Muscle of arm (tissue), 12 donors: ENCODE data around the gene RTN4RL1. TPM values are rescaled to one million over a fixed set of nuclear protein-coding genes. Genes with fewer than 3 reads are reported as not detected.

ENCODE experiments used
- DNase-seq: peaks from one replicate; pipeline ENCODE4 v3.0.0-alpha.2; 2013
- polyA plus RNA-seq, 12 donors: library from polyadenylated mRNA; unstranded; fragments of 120-200 nt; gene quantifications; one replicate each; pipeline ENCODE4 v1.2.1, GENCODE V29; 2013; ENCODE audit not compliant: insufficient read length in 12 of 12

The RTN4RL1 gene
- polyA plus RNA-seq, 12 donors, result 0.62 to 2.2 (median 1.2) TPM; not detected in 2

- DNase-seq, result no peak
These were observed 105.9 kb downstream of the RTN4RL1 start for GRCh38 chr17:1919201-1919600.

DNA sequence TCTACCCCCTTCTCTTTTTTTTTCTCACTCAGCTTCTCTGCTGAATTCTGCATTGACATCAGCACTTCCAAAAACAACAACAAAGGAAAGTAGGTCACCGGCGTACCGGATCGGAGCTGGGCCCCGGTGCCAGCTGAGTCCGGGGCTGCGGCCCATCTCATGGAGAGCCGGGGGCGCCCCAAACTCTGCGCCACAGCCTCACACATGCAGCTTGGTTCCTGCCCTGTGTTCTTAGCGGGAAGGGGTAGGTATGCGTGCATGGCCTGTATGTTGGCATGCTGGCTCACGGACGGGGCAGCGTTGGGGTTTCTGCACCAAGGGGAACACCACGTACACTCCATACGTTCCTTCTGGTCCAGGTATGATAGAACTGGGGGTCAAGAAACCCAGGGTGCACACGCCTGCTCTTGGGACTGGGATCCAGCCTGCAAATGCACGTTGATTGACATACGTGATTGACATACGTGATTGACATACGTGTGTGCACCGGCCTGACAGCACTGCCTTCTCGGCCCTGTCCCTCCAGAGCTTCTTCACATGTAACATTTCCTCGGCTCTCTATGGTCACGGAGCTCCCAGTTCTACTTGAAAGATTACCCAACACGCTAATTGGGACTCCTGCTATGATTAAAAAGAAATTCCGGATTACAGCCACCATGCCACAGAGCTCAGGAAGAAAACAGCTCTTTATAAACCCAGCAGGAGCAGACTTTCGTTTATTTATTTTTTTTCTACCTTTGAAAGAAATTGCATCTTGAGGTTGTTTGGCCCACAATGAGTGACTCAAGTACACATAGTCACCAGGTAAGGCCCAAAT, 106.6 kb downstream of the RTN4RL1 start:
- no peak for DNase-seq

GRCh38 chr17:1916963-1917715, 108.0 kb downstream of the RTN4RL1 start:
- no peak for DNase-seq

- no peak for DNase-seq
These were observed 108.8 kb downstream of the RTN4RL1 start for GRCh38 chr17:1916316-1916715.

GRCh38 chr17:1915889-1916288, 109.2 kb downstream of the RTN4RL1 start:
- DNase-seq, result no peak

- no peak for DNase-seq
These were observed 110.5 kb downstream of the RTN4RL1 start for GRCh38 chr17:1914661-1915083.

DNA sequence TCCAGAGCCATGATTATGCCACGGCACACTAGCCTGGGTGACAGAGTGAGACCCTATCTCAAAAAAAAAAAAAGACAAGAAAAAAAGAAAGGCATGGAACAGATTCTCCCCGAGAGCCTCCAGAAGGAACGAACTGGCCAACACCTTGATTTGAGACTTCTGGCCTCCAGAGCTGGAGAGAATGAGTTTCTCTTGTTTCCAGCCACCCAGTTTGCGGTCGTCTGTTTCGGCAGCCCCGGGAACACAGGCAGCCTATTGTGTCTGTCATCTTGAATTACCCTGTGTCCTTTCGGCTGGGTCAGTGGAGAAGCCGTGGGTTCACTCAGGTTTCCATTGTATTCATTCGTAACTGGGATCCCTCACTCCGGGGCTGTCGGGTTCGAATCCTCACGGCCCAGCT, 111.4 kb downstream of the RTN4RL1 start:
- no peak for DNase-seq

DNA sequence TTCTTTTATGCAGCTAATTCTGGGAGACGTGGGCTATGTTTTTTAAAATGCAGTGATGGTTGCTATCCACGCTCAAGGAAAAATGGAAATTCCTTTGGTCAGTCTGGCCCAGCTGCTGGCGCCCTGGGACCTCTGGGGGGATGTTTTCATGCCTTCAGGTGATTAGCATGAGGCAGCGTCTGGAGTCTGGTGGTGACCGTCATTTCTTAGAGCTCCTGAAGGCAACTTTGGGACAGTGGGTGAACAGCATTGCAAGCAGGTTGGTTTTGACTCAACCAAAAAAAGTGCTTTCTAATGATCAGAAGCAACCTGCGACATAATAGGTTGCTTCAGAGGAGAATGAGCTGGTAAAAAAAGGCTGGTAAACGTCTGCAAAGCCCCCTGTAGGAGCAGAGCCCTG, 113.0 kb downstream of the RTN4RL1 start:
- no peak for DNase-seq

DNA sequence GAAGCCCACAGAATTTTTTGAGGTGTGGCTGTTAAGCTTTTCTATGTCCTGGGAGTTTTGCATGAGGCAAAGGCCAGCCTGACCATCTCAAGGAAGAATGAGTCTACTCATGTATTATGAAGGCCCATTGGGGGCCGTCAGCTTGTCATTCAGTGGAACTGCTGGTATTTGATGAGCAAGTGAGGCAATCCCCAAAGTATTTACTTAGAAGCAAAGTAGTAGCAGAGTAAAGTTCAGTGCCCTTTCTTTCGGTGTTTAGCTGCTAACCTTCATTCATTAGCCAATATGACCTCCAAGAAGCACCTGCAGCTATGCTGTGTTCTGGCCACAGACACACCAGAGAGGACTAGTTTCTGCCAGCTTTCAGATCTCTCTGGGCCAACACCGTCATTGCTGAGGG, 115.1 kb downstream of the RTN4RL1 start:
- no peak for DNase-seq

- peak; percentile 73 for DNase-seq
These were observed 116.3 kb downstream of the RTN4RL1 start for GRCh38 chr17:1908699-1909309.

- DNase-seq, result peak; percentile 27
These were observed 117.0 kb downstream of the RTN4RL1 start for GRCh38 chr17:1907909-1908698.

GRCh38 chr17:1907216-1907631, 117.9 kb downstream of the RTN4RL1 start:
- DNase-seq, result no peak

DNA sequence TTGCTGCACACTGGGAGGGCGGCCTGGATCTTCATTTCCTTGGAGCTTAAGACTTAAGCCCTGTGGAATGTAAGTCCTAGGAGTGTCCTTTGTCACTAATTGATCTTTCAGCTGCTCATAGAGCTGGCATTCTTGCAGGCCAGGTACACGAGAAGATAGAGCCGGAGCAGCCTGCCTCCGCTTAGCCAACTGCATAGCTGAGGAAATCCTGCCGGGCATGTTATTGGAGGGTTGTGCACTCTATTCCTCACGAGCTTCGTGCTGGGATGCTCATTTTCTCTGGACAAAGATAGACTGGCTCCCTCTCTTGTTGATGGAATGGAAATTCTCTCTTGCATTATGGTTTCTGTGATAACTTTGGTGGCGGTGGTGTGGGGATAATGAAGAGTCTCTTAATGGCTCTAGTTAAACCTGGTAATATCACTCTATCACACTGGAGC, 118.5 kb downstream of the RTN4RL1 start:
- no peak for DNase-seq

DNA sequence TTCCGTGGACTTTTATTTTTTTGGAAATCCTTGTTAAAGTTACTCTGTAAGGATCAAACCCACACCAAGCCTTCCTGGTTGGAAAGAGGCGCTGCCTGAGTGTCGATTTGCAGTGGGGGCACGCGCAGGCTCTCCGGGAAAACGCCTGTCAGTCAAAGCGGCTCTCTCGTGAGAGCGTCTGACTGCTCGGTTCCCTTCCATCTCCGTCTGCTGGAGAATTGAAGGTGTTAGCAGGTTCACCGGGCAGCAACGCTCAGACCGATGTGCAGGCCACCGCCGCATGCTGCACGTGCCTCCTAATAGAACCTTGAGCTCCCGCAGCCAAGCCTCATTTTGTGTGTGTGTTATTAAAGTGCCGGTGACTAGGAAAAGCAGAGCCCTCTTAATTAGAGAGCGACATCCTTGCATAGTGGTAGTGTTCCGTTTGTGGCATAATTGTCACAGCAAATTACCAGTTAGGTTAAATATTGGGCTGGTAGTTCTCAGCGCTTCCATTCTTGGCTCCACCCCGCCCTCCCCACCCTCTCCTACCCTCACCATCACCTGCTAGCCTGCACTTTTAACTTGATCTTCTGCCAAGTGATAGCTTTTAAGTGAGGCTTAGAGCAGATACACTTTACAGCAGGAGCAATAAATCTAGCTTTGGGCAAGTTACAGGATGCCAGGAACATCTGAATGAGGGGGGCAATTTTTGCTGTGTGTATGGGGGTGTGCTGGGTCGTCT, 119.8 kb downstream of the RTN4RL1 start:
- no peak for DNase-seq

DNA sequence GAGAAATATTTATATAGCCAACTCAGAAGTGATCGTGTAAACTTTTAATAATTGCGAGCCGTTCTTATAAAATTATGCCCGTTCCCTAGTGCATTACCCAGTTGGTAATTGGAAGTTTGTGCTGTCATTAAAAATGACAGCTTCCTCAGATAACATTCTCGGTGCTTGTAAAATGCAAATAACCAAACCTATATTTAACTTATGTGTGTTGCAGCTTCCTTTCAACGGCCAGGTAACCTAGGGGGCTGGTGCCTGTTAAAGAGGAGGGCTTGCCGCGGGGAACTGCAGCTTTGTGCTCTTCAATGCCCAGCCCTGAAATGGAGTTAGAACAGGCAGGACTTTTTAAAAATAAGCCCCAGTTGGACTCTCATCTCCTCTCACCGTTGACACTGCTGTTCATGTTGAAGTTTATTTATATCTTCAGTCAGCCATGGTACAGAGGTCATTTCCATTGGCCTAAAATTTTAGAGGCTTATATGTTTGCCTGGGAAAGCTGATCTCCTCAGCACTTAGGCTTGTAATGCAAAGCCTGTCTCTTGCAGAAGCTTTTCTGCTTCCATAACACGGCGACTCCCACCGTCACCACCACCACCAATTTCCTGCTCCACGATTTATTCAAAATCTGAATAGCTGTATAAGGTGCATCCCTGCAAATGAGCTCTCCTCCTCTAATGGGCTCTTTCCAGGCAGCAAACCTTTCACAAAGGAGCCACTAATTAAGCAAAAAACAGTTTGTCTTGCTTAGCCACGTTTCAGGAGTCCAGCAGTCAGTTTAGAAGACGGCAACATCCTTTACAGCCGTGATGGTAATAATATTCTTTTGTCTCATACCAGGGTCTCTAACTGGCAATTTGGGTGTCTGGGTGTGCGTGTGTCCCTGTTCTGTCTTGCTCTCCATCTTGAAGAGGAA, 120.6 kb downstream of the RTN4RL1 start:
- DNase-seq, result no peak

- DNase-seq, result no peak
These were observed 125.6 kb downstream of the RTN4RL1 start for GRCh38 chr17:1899403-1900000.

DNA sequence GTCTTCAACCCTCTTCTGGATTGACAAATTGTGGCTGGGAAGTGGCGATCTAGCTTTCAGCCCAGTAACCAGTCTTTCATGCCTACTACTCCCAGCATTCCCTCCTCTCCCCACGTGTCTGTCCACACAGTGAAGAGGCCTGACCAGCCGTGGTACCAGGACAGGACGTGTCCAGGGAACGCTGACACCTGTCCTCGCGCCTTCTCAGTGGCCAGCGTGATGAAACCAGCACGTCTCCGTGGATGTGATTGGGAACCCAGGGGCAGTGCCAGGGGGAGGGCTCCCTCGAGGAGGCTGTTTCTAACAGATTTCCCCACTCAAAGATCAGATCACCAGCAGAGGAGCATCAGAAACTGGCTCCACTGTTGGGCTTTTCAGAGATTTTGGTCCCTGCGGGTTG, 126.3 kb downstream of the RTN4RL1 start:
- DNase-seq, result no peak

DNA sequence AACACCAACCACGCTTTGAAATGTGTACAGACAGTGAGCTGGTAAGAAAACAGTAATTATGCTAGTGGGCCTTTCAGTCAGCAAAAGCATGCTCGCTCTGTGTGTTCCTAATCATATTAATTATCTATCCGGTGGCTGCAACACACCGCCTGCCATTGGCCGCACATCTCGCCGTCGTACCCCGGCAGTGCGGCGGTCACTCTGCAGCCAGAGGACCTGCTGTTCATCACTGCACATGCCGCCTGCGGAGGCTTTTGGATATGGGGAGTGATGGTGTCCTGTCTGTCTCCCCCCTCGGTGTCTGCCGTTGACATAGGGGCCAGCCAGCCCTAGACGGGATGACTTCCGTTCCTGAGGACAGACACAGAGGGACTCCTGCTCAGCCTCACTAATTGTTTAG, 126.8 kb downstream of the RTN4RL1 start:
- no peak for DNase-seq

- no peak for DNase-seq
These were observed 128.0 kb downstream of the RTN4RL1 start for GRCh38 chr17:1897105-1897656.
